K562 (cell line): ENCODE results near the gene TBXAS1. TPM values are rescaled to one million over a fixed set of nuclear protein-coding genes. Genes with fewer than 3 reads are reported as not detected.

Experiments used
- ATAC-seq: fragments of 200-7000 bp; cut with Tn5 transposase; 3 replicates; pipeline ENCODE4 v1.9.1; 2020; ENCODE audit warnings: moderate library complexity
- BruUV-seq: library from RNA; stranded (reverse); fragments of 400-500 nt; replicated peaks from 2 replicates; lab custom pipeline; 2021; lab: Mats Ljungman, UMichigan
- CTCF ChIA-PET: fragments of 300-600 bp; formaldehyde crosslinking; extraction: SDS; loops from one replicate; lab custom pipeline; 2021; ENCODE audit warnings: low intra/inter-chr PET ratio; lab: Yijun Ruan, JAX
- POLR2A ChIA-PET: fragments of 300-600, 350-650 bp; sonication (Branson Sonifier 250); formaldehyde crosslinking; extraction: SDS; loops from one replicate; lab custom pipeline; 2021; ENCODE audit warnings: antibody characterized with exemption, inconsistent platforms; lab: Yijun Ruan, JAX
- DNase-seq, 4 experiments: peaks; one replicate each; pipeline versions ENCODE4 v3.0.0 to v3.0.0-alpha.2; 2011 to 2018; ENCODE audit warnings: low spot score in 3 of 4, mixed read lengths in 3 of 4; ENCODE audit errors: extremely low read depth in 1 of 4
- FAIRE-seq: peaks from 2 replicates; lab custom pipeline; 2011; peaks lifted over from hg19 to GRCh38; lab: Jason Lieb, UNC
- H2AFZ ChIP-seq: 2 replicates; pipeline ENCODE4 v1.6.0; 2011; ENCODE audit warnings: low read depth, low read length, control low read depth, inconsistent platforms
- H3K27ac ChIP-seq: fragments of 200-600 bp; 3 replicates; pipeline ENCODE4 v1.8.0; 2011; ENCODE audit warnings: low read depth, mild to moderate bottlenecking, control low read depth, inconsistent platforms, low read length, moderate library complexity, mixed read lengths; ENCODE audit errors: extremely low read depth
- H3K27me3 ChIP-seq, 2 experiments: fragments of 300-600 bp in 1 of 2; 2 replicates in 1 of 2; 3 replicates in 1 of 2; pipeline versions ENCODE4 v1.6.0 to v1.8.0; 2011; ENCODE audit warnings: inconsistent platforms in 2 of 2, low read length in 2 of 2, mild to moderate bottlenecking in 1 of 2, mixed read lengths in 1 of 2, moderate library complexity in 1 of 2; ENCODE audit not compliant: control insufficient read depth in 2 of 2, insufficient read depth in 2 of 2
- H3K36me3 ChIP-seq: fragments of 300-600 bp; 3 replicates; pipeline ENCODE4 v1.8.0; 2011; ENCODE audit warnings: mild to moderate bottlenecking, low read length, inconsistent platforms; ENCODE audit not compliant: control insufficient read depth, insufficient read depth
- H3K4me1 ChIP-seq, 2 experiments: fragments of 200-600 bp in 1 of 2; replicated peaks in 1 of 2; 2 replicates in 1 of 2; 3 replicates in 1 of 2; pipeline versions ENCODE4 v1.5.1 to v1.8.0; 2011; ENCODE audit warnings: inconsistent platforms in 2 of 2, low read length in 2 of 2, mild to moderate bottlenecking in 1 of 2, mixed read lengths in 1 of 2, moderate library complexity in 1 of 2; ENCODE audit not compliant: control insufficient read depth in 2 of 2, insufficient read depth in 2 of 2
- H3K4me2 ChIP-seq: 2 replicates; pipeline ENCODE4 v1.6.1; 2011; ENCODE audit warnings: low read length, control low read depth, inconsistent platforms, mixed read lengths; ENCODE audit not compliant: insufficient read depth
- H3K4me3 ChIP-seq: fragments of 200-600 bp; sonication (generic), shearing (Covaris generic); 2 replicates; pipeline ENCODE4 v1.5.1; 2016; ENCODE audit warnings: control low read depth, inconsistent platforms
- H3K79me2 ChIP-seq: fragments of 200-600 bp; 3 replicates; pipeline ENCODE4 v1.8.0; 2011; ENCODE audit warnings: low read length, inconsistent platforms; ENCODE audit not compliant: control insufficient read depth, insufficient read depth
- H3K9ac ChIP-seq, 2 experiments: 2 replicates each; pipeline versions ENCODE4 v1.6.0 to v1.6.1; 2011; ENCODE audit warnings: low read depth in 2 of 2, low read length in 2 of 2, control low read depth in 1 of 2, inconsistent platforms in 1 of 2, mild to moderate bottlenecking in 1 of 2, mixed read lengths in 1 of 2; ENCODE audit not compliant: insufficient read depth in 1 of 2
- H3K9me1 ChIP-seq: one replicate; pipeline ENCODE4 v1.6.0; 2011; ENCODE audit warnings: inconsistent platforms, mild to moderate bottlenecking, low read length, moderate library complexity; ENCODE audit not compliant: control insufficient read depth, insufficient read depth
- H3K9me3 ChIP-seq: replicated peaks from 2 replicates; pipeline ENCODE4 v1.5.1; 2011; ENCODE audit warnings: low read depth, low read length, inconsistent platforms; ENCODE audit not compliant: control insufficient read depth, insufficient read depth
- H4K20me1 ChIP-seq: replicated peaks from 2 replicates; pipeline ENCODE4 v1.6.1; 2011; ENCODE audit warnings: low read length, inconsistent platforms, mixed read lengths; ENCODE audit not compliant: control insufficient read depth, insufficient read depth
- DIDO1 ChIP-seq: fragments of 450-650 bp; IDR thresholded peaks from 2 replicates; pipeline ENCODE4 v1.6.1; 2016; ENCODE audit warnings: low read depth, missing biosample characterization, missing genetic modification characterization
- HIVEP1 ChIP-seq: fragments of 250-450 bp; sonication (Bioruptor Pico); IDR thresholded peaks from 2 replicates; pipeline ENCODE4 v1.4.0; 2020; ENCODE audit warnings: mild to moderate bottlenecking
- HNRNPL ChIP-seq: fragments of 200-400 bp; formaldehyde crosslinking; IDR thresholded peaks from 2 replicates; pipeline ENCODE4 v1.6.1; 2017; ENCODE audit warnings: low read depth, mild to moderate bottlenecking, low read length
- KLF13 ChIP-seq: fragments of 450-650 bp; IDR thresholded peaks from 2 replicates; pipeline ENCODE4 v1.6.1; 2016; ENCODE audit warnings: missing genetic modification characterization, low read depth, mild to moderate bottlenecking, missing compliant biosample characterization, moderate library complexity, borderline replicate concordance
- MCM3 ChIP-seq: fragments of 450-650 bp; IDR thresholded peaks from 2 replicates; pipeline ENCODE4 v1.6.1; 2016
- MEF2D ChIP-seq: conservative IDR thresholded peaks from 2 replicates; pipeline ENCODE4 v1.6.1; 2016; ENCODE audit warnings: low read depth, missing genetic modification characterization, missing compliant biosample characterization
- PHB ChIP-seq: fragments of 250-450 bp; sonication (Bioruptor Pico); IDR thresholded peaks from 2 replicates; pipeline ENCODE4 v1.5.0; 2021
- ZEB2 ChIP-seq: fragments of 450-650 bp; IDR thresholded peaks from 2 replicates; pipeline ENCODE4 v1.6.1; 2016
- ZNF217 ChIP-seq: sonication (generic); formaldehyde crosslinking; IDR thresholded peaks from 2 replicates; pipeline ENCODE4 v1.8.0; 2022; ENCODE audit warnings: mild to moderate bottlenecking, missing genetic modification reagents
- ZNF347 ChIP-seq: fragments of 450-650 bp; formaldehyde crosslinking; IDR thresholded peaks from 2 replicates; pipeline ENCODE4 v1.4.0; 2020; ENCODE audit warnings: low read depth, mild to moderate bottlenecking, moderate library complexity
- ZNF586 ChIP-seq: fragments of 450-650 bp; formaldehyde crosslinking; conservative IDR thresholded peaks from 2 replicates; pipeline ENCODE4 v1.4.0; 2020; ENCODE audit warnings: mild to moderate bottlenecking, moderate library complexity
- ZNF77 ChIP-seq: fragments of 250-450 bp; sonication (Bioruptor Pico); IDR thresholded peaks from 2 replicates; pipeline ENCODE4 v1.5.0; 2020
- ZNF780A ChIP-seq: fragments of 250-450 bp; sonication (Bioruptor Pico); IDR thresholded peaks from 2 replicates; pipeline ENCODE4 v1.5.0; 2021; ENCODE audit warnings: mild to moderate bottlenecking
- WGBS: fragments of 100-300 bp; shearing (Covaris generic); methylation state at CpG from one replicate; pipeline ENCODE4 v1.1.6; 2016; ENCODE audit warnings: low coverage, mixed read lengths; ENCODE audit not compliant: insufficient coverage; ENCODE audit errors: missing lambda C conversion rate; 5-methylcytosine and 5-hydroxymethylcytosine counted together
- in situ Hi-C: fragments of 300-500 bp; cut with MboI; formaldehyde crosslinking; loops from 4 replicates; pipeline ENCODE4 v1.15.0; 2018; ENCODE audit warnings: inconsistent platforms, mixed read lengths
- intact Hi-C: fragments of 100-400 bp; cut with micrococcal nuclease; formaldehyde crosslinking; loops from 2 replicates; pipeline ENCODE4 v1.14.2; 2022
- polyA plus RNA-seq, 8 experiments: library from polyadenylated mRNA; depleted of rRNA in 4 of 8; stranded (reverse) in 5 of 8; unstranded in 3 of 8; fragments of >200 nt; fragmentation: Nextera tagmentation in 2 of 8; fragmentation: Illumina TruSeq in 1 of 8; extraction: Ambion mirVana in 2 of 8; extraction: Trizol in 1 of 8; gene quantifications; 2 replicates each; pipeline versions ENCODE4 v1.2.1 to v1.2.3, GENCODE V29; 2011 to 2014; ENCODE audit warnings: inconsistent platforms in 1 of 8, missing spikeins in 1 of 8
- total RNA-seq, 7 experiments: library from RNA; depleted of rRNA in 6 of 7; stranded (reverse); fragments of >200 nt in 6 of 7; fragmentation: Illumina TruSeq in 2 of 7; extraction: Trizol in 2 of 7; gene quantifications; 2 replicates each; pipeline versions ENCODE4 v1.2.1 to v1.2.3, GENCODE V29; 2011 to 2021; ENCODE audit warnings: low replicate concordance in 1 of 7
- TF ChIP-seq, protein P1 (sequence below), 3 experiments: fragments of 200-800 bp in 1 of 3; fragments of 250-450 bp in 1 of 3; fragments of 450-650 bp in 1 of 3; sonication (Bioruptor Pico) in 1 of 3; sonication (Bioruptor generic) in 1 of 3; formaldehyde crosslinking in 1 of 3; IDR thresholded peaks; 2 replicates each; pipeline versions ENCODE4 v1.6.1 to v1.8.0; 2016 to 2022; ENCODE audit warnings: mild to moderate bottlenecking in 2 of 3, missing genetic modification characterization in 2 of 3, missing compliant biosample characterization in 1 of 3, moderate library complexity in 1 of 3
- TF ChIP-seq, protein P2 (sequence below): fragments of 250-450 bp; sonication (Bioruptor Pico); IDR thresholded peaks from 2 replicates; pipeline ENCODE4 v1.5.0; 2020; ENCODE audit warnings: mild to moderate bottlenecking, borderline replicate concordance
- TF ChIP-seq, protein P3 (sequence below), 2 experiments: IDR thresholded peaks; 2 replicates each; pipeline ENCODE4 v1.6.1; 2012; ENCODE audit warnings: improper control_type of control experiment in 2 of 2, low read depth in 2 of 2, low read length in 2 of 2, borderline replicate concordance in 1 of 2

The TBXAS1 gene
- total and polyA plus RNA-seq, 9 of the 15 experiments (the other 6 are each of a cell fraction or from before 2014, with no cell fraction given): 1.1 to 8.3 (median 1.9) TPM

- in situ Hi-C loops: no loop called here
- Histone ChIP-seq H3K4me1 (peaks cover 0 to 13% of the 10 kb centered on the region in 2 experiments; a peak in 4 of 5 replicates), H4K20me1 (no peaks in the 10 kb centered on the region), H3K4me3 (no peak overlapping the region), H3K9ac (peak overlapping the region in 1 of 2 experiments; percentile 29; a peak in 1 of 4 replicates), H3K79me2 (no peaks in the 10 kb centered on the region), H3K9me1 (no peaks in the 10 kb centered on the region), H3K27ac (no peak overlapping the region), H3K36me3 (no peaks in the 10 kb centered on the region), H3K4me2 (no peak overlapping the region), H2AFZ (0 out of 2 replicates have a peak overlapping the region, but pooled peaks have one; percentile 10), H3K27me3 (no peaks in the 10 kb centered on the region), H3K9me3 (no peaks in the 10 kb centered on the region)
- DNase-seq: no peak
- ATAC-seq: peak; percentile 49
- 21% methylated on average over 7 of the region's 7 CpGs for WGBS
- no TSS peak for BruUV-seq
- intact Hi-C loops: no loop called here
- ChIA-PET CTCF (no interaction called here), POLR2A (no interaction called here)
- no peak for FAIRE-seq
- no peak for TF ChIP-seq HIVEP1 (CRISPR knock-in tag)
- TF ChIP-seq, protein P1, sequence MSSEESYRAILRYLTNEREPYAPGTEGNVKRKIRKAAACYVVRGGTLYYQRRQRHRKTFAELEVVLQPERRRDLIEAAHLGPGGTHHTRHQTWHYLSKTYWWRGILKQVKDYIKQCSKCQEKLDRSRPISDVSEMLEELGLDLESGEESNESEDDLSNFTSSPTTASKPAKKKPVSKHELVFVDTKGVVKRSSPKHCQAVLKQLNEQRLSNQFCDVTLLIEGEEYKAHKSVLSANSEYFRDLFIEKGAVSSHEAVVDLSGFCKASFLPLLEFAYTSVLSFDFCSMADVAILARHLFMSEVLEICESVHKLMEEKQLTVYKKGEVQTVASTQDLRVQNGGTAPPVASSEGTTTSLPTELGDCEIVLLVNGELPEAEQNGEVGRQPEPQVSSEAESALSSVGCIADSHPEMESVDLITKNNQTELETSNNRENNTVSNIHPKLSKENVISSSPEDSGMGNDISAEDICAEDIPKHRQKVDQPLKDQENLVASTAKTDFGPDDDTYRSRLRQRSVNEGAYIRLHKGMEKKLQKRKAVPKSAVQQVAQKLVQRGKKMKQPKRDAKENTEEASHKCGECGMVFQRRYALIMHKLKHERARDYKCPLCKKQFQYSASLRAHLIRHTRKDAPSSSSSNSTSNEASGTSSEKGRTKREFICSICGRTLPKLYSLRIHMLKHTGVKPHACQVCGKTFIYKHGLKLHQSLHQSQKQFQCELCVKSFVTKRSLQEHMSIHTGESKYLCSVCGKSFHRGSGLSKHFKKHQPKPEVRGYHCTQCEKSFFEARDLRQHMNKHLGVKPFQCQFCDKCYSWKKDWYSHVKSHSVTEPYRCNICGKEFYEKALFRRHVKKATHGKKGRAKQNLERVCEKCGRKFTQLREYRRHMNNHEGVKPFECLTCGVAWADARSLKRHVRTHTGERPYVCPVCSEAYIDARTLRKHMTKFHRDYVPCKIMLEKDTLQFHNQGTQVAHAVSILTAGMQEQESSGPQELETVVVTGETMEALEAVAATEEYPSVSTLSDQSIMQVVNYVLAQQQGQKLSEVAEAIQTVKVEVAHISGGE (CRISPR knock-in tag; IDR thresholded peaks at IDR 0.05): 0 out of 6 replicates have a peak, but pooled peaks of 1 of the 3 experiments have one; percentile 22
- TF ChIP-seq ZNF347: 0 out of 2 replicates have a peak, but pooled peaks have one; percentile 29
- TF ChIP-seq, protein P2, sequence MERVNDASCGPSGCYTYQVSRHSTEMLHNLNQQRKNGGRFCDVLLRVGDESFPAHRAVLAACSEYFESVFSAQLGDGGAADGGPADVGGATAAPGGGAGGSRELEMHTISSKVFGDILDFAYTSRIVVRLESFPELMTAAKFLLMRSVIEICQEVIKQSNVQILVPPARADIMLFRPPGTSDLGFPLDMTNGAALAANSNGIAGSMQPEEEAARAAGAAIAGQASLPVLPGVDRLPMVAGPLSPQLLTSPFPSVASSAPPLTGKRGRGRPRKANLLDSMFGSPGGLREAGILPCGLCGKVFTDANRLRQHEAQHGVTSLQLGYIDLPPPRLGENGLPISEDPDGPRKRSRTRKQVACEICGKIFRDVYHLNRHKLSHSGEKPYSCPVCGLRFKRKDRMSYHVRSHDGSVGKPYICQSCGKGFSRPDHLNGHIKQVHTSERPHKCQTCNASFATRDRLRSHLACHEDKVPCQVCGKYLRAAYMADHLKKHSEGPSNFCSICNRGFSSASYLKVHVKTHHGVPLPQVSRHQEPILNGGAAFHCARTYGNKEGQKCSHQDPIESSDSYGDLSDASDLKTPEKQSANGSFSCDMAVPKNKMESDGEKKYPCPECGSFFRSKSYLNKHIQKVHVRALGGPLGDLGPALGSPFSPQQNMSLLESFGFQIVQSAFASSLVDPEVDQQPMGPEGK (CRISPR knock-in tag): no peak
- no peak for TF ChIP-seq DIDO1
- no peak for TF ChIP-seq HNRNPL
- no peak for TF ChIP-seq ZNF217 (CRISPR knock-in tag)
- no peak for TF ChIP-seq ZNF780A (CRISPR knock-in tag)
- no peak for TF ChIP-seq PHB (CRISPR knock-in tag)
- TF ChIP-seq, protein P3, sequence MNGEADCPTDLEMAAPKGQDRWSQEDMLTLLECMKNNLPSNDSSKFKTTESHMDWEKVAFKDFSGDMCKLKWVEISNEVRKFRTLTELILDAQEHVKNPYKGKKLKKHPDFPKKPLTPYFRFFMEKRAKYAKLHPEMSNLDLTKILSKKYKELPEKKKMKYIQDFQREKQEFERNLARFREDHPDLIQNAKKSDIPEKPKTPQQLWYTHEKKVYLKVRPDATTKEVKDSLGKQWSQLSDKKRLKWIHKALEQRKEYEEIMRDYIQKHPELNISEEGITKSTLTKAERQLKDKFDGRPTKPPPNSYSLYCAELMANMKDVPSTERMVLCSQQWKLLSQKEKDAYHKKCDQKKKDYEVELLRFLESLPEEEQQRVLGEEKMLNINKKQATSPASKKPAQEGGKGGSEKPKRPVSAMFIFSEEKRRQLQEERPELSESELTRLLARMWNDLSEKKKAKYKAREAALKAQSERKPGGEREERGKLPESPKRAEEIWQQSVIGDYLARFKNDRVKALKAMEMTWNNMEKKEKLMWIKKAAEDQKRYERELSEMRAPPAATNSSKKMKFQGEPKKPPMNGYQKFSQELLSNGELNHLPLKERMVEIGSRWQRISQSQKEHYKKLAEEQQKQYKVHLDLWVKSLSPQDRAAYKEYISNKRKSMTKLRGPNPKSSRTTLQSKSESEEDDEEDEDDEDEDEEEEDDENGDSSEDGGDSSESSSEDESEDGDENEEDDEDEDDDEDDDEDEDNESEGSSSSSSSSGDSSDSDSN (IDR thresholded peaks at IDR 0.05; ENCODE audit: borderline replicate concordance in 1 of 2, low read depth in 2 of 2, low read length in 2 of 2): no peak
- TF ChIP-seq ZNF586: no peak
- TF ChIP-seq ZNF77: no peak
- no peak for TF ChIP-seq KLF13 (tag)
- TF ChIP-seq ZEB2: no peak
- TF ChIP-seq MEF2D (tag): peak; percentile 74; the same call in 1 of the 2 replicates
- no peak for TF ChIP-seq MCM3
These were observed 46.8 kb downstream of the TBXAS1 start for GRCh38 chr7:139875821-139876241.
